Thymus (tissue), 11 donors: Measurements from ENCODE around the gene HPD. TPM values are rescaled to one million over a fixed set of nuclear protein-coding genes. Genes with fewer than 3 reads are reported as not detected.
A peak's percentile ranks its signal among the peaks of the same experiment; 100 is the strongest.

Experiments used
- DNase-seq, 9 donors: peaks; one replicate each; pipeline ENCODE4 v3.0.0-alpha.2; 2013; ENCODE audit warnings: low spot score in 9 of 9, low read depth in 6 of 9, missing footprints in 1 of 9
- H3K27ac ChIP-seq, 2 donors: one replicate each; pipeline ENCODE4 v1.5.1; 2013; ENCODE audit warnings: control low read depth in 1 of 2, low read depth in 1 of 2, low read length in 1 of 2, mild to moderate bottlenecking in 1 of 2, moderate library complexity in 1 of 2
- H3K27me3 ChIP-seq, 2 donors: one replicate each; pipeline ENCODE4 v1.5.1; 2013; ENCODE audit warnings: low read length in 1 of 2; ENCODE audit not compliant: control insufficient read depth in 2 of 2, insufficient read depth in 1 of 2
- H3K36me3 ChIP-seq, 2 donors: one replicate each; pipeline ENCODE4 v1.5.1; 2013; ENCODE audit warnings: low read length in 1 of 2, mild to moderate bottlenecking in 1 of 2, moderate library complexity in 1 of 2; ENCODE audit not compliant: control insufficient read depth in 2 of 2, insufficient read depth in 2 of 2
- H3K4me1 ChIP-seq, 2 donors: one replicate each; pipeline ENCODE4 v1.5.1; 2013; ENCODE audit warnings: low read length in 2 of 2; ENCODE audit not compliant: control insufficient read depth in 2 of 2, insufficient read depth in 2 of 2
- H3K4me3 ChIP-seq, 2 donors: one replicate each; pipeline ENCODE4 v1.5.1; 2013; ENCODE audit warnings: low read length in 2 of 2, control low read depth in 1 of 2, mild to moderate bottlenecking in 1 of 2
- H3K9me3 ChIP-seq, 2 donors: one replicate each; pipeline ENCODE4 v1.5.1; 2013; ENCODE audit warnings: low read length in 1 of 2, mild to moderate bottlenecking in 1 of 2; ENCODE audit not compliant: control insufficient read depth in 2 of 2, insufficient read depth in 1 of 2
- WGBS: extraction: QIAGEN DNeasy Blood & Tissue Kit; methylation state at CpG from one replicate; pipeline ENCODE4 v1.1.7; 2013; 5-methylcytosine and 5-hydroxymethylcytosine counted together
- polyA plus RNA-seq: library from polyadenylated mRNA; stranded (reverse); fragments of 200-250 nt; gene quantifications from one replicate; pipeline ENCODE4 v1.2.3, GENCODE V29; 2013
- total RNA-seq: library from RNA; stranded (reverse); fragments of 120-200 nt; gene quantifications from one replicate; pipeline ENCODE4 v1.2.4, GENCODE V29; 2013
- donor health status: healthy.

The HPD gene
- total and polyA plus RNA-seq, 2 donors, result 0.19 to 0.87 TPM

DNA sequence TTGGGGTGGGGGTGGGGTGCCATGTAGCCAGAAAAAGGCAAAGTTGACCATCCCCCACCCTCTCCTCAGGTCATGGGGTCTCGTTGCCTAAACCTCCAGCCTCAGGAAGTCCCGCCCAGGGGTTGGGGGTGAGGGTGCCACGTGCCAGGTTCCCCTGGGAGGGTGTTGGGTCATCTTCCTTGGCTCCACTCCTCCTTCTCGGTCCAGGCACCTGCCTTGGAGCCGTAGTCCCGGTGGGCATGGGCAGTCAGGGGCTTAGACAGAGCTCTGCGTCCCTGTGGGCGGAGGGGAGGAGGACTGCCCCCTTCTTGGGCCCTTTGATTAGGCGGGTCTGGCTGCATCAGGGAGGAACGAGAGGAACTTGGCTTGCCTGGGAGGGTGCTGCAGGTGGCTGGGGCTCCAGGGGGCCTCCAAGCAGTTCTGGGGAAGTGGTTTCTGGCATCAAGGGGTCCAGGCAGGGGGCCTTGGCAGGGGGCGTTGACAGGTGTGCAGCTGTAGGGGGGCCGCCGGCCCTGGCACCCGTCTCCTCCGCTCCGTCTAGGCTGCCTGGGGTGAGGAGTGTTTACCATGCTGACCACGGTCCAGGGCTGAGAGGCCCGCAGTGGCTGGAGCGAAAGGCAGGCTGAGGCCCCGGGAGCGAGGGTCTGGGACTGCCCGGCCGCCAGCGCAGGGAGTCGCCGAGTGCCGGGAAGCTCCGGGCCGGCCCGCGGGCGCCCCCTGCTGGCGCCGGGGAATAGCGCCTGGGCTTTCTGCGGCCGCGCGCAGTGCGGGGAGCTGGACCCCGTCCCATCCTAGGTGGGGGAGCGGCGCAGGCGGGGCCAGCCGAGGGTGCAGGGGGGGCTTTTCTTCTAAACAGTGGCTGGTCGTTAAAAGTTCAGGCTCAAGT is 47.0 kb downstream of the HPD start:
- Histone ChIP-seq H3K36me3 (peaks cover 71 to 92% of the 10 kb centered on the region in 2 donors), H3K4me1 (peaks cover 64 to 91% of the 10 kb centered on the region in 2 donors), H3K27me3 (no peaks in the 10 kb centered on the region), H3K9me3 (peaks cover 0 to 4% of the 10 kb centered on the region in 2 donors), H3K27ac (peak overlapping the region; percentile 73 to 76), H3K4me3 (peak overlapping the region; percentile 65 to 89)
- DNase-seq, result peak in 4 of 9 donors; percentile 72 to 89 (median 78)
- under 1% methylated on average over 46 of the region's 46 CpGs for WGBS

DNA sequence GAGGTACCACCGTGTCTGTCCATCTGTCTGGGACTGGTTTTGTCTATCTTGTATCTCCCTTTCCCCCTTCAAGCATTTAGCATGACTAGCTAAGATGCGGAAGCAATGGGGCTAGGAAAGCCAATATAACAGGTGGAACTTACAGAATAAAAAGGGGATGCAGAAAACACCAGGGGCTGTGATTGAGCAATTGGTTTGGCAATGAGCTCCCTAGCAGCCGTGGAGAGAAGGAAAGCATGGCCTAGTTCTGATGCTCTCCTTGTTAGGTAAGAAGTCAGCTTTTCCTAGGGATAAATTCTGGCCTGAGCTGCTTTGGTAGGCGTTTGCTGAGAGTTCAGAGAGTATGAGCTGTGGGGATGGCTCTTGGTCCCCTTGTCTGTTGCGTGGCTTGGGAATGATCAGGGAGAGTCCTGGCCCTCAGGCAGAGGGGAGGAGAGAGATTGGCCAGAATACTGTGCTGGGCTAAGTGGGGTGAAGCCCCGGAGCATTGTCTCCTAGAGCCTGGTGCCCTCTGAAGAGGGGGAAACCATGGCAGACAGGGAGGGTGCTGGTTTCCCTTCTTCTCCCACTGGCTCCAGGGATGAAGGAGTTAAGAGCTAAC is 47.7 kb downstream of the HPD start:
- WGBS, result 68% methylated on average over 6 of the region's 6 CpGs
- H3K27me3 ChIP-seq, result no peaks in the 10 kb centered on the region
- peaks cover 66 to 91% of the 10 kb centered on the region in 2 donors for H3K4me1 ChIP-seq
- H3K9me3 ChIP-seq, result peaks cover 0 to 4% of the 10 kb centered on the region in 2 donors
- DNase-seq, result peak in 1 of 9 donors; percentile 27
- peaks cover 67 to 91% of the 10 kb centered on the region in 2 donors for H3K36me3 ChIP-seq
- H3K27ac ChIP-seq, result peak overlapping the region in 1 of 2 donors; percentile 73
- peak overlapping the region; percentile 65 to 89 for H3K4me3 ChIP-seq

DNA sequence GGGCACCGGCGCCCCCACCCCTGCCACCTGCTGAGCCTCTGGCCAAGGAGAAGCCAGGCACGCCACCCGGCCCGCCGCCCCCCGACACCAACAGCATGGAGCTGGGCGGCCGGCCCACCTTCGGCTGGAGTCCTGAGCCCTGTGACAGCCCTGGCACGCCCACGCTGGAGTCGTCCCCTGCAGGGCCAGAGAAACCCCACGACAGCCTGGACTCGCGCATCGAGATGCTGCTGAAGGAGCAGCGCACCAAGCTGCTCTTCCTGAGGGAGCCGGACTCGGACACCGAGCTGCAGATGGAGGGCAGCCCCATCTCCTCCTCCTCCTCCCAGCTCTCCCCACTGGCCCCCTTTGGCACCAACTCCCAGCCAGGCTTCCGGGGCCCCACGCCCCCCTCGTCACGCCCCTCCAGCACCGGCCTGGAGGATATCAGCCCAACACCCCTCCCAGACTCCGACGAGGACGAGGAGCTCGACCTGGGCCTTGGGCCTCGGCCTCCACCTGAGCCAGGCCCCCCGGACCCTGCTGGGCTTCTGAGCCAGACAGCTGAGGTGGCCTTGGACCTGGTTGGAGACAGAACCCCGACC is 48.3 kb downstream of the HPD start:
- 97% methylated on average over 33 of the region's 33 CpGs for WGBS
- peak overlapping the region in 1 of 2 donors; percentile 89 for H3K4me3 ChIP-seq
- peak overlapping the region in 1 of 2 donors; percentile 73 for H3K27ac ChIP-seq
- H3K9me3 ChIP-seq, result peaks cover 0 to 4% of the 10 kb centered on the region in 2 donors
- no peaks in the 10 kb centered on the region for H3K27me3 ChIP-seq
- H3K4me1 ChIP-seq, result peaks cover 60 to 88% of the 10 kb centered on the region in 2 donors
- no peak for DNase-seq
- peaks cover 67 to 88% of the 10 kb centered on the region in 2 donors for H3K36me3 ChIP-seq

DNA sequence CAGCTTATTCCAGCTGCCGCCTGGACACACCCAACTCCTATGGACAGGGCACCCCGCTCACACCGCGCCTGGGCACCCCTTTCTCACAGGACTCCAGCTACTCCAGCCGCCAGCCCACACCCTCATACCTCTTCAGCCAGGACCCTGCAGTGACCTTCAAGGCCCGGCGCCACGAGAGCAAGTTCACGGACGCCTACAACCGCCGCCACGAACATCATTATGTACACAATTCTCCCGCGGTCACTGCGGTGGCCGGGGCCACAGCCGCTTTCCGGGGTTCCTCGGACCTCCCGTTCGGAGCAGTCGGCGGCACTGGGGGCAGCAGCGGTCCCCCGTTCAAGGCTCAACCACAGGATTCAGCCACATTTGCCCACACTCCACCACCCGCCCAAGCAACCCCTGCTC is 48.9 kb downstream of the HPD start:
- no peak for DNase-seq
- Histone ChIP-seq H3K27me3 (no peaks in the 10 kb centered on the region), H3K36me3 (peaks cover 64 to 82% of the 10 kb centered on the region in 2 donors), H3K9me3 (peaks cover 0 to 4% of the 10 kb centered on the region in 2 donors), H3K4me1 (peaks cover 56 to 82% of the 10 kb centered on the region in 2 donors), H3K4me3 (no peak overlapping the region), H3K27ac (no peak overlapping the region)
- WGBS, result 97% methylated on average over 27 of the region's 27 CpGs

DNA sequence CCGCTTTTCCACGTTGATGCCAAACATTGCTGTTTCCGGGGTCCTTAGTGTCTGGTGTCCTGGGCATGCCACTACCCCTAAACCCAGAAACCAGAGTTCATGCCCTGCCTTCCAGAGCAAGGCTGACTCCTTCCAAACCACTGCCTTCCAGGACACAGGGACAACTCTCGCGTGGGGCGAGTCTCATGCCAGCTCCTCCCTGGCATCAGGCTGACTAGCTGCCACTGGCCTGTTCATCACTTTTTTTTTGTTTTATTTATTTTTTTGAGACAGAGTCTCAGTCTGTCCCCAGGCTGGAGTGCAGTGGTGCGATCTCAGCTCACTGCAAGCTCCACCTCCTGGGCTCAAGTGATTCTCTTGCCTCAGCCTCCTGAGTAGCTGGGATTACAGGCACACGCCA is 50.0 kb downstream of the HPD start:
- no peak overlapping the region for H3K27ac ChIP-seq
- 99% methylated on average over 8 of the region's 8 CpGs for WGBS
- H3K9me3 ChIP-seq, result peaks cover 0 to 4% of the 10 kb centered on the region in 2 donors
- H3K4me3 ChIP-seq, result no peak overlapping the region
- peaks cover 48 to 73% of the 10 kb centered on the region in 2 donors for H3K4me1 ChIP-seq
- peaks cover 53 to 73% of the 10 kb centered on the region in 2 donors for H3K36me3 ChIP-seq
- DNase-seq, result no peak
- no peaks in the 10 kb centered on the region for H3K27me3 ChIP-seq

DNA sequence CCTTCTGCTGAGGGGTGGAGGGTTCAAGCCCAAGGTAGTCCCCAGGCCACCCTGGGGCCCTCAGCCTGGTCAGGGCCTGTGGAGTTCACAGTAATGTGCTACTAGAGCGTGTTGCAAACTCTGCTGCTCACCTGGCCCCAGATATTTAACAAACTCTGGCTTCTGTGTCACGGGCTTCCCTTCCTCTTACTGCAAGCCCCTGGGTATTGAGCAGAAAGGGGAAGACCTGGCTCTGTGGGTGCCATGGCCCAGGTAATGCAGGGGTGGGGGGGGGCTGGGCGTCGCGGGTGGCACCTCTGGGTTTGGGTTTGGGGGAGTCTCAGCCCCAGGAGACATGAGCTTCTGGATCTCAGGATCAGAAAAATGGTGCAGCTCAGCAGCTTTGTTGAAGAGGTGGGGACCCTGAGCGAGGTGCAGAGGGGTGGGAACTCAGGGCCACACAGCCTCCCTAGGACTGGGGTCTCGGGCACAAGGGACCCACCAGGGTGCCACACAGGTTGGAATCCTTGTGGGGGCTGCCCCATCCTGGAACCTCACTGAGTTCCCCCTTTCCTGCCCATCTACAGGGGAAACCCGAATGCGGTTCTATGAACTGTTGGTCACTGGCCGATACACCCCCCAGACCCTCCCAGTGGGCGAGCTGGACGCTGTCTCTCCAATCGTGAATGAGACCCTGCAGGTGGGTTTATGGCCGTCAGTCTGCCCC is 50.9 kb downstream of the HPD start:
- H3K4me1 ChIP-seq, result peaks cover 40 to 65% of the 10 kb centered on the region in 2 donors
- peak overlapping the region; percentile 12 to 91 for H3K4me3 ChIP-seq
- DNase-seq, result peak in 1 of 9 donors; percentile 27
- 91% methylated on average over 14 of the region's 14 CpGs for WGBS
- H3K9me3 ChIP-seq, result peaks cover 0 to 4% of the 10 kb centered on the region in 2 donors
- no peaks in the 10 kb centered on the region for H3K27me3 ChIP-seq
- H3K27ac ChIP-seq, result peak overlapping the region in 1 of 2 donors; percentile 48
- H3K36me3 ChIP-seq, result peaks cover 52 to 65% of the 10 kb centered on the region in 2 donors

DNA sequence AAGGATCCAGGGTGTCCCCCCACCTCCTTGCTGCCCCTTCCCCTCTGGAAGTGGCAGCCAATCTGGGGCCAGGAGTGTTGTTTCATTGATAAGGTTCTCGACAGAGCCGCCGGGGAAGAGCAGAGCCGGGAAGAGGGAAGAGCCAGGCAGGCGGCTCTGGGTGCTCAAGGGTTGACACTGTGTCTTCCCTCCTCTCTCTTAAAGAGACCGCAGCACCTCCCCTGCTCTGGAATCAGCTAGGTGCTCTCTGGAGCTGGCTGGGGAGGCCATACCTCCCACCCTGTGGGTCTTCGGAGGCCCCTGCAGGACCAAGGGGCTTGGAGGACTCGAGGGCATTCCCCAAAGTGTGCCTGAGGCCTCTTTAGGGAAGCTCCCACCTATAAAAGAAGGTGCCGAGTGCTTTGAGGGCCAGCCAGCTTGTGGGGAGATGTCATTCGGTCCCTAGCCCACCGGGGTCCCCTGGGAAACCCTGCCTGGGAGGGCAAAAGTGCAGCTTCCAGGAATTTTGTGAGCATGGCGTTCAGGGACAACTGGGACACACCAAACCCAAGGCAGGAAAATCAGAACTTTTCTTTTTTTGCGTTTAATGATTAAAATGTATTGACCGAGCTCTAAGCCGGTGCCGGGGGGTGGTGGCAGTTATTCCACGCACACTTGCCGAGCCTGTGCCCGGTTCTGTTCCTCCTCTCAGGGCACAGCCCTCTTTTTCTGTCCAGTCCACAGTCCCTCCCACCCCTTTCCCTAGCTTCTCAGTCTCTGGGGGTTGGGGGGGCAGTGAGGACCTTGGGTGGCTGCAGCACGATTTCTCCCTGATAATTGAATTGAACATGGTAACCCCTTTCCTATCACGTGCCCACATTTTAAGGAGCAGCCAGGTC is 51.9 kb downstream of the HPD start:
- Histone ChIP-seq H3K36me3 (peaks cover 47 to 60% of the 10 kb centered on the region in 2 donors), H3K27ac (peak overlapping the region; percentile 58 to 74), H3K9me3 (peaks cover 0 to 4% of the 10 kb centered on the region in 2 donors), H3K27me3 (no peaks in the 10 kb centered on the region), H3K4me3 (peak overlapping the region; percentile 91 to 100), H3K4me1 (peaks cover 33 to 56% of the 10 kb centered on the region in 2 donors)
- peak in 1 of 9 donors; percentile 53 for DNase-seq
- 68% methylated on average over 21 of the region's 21 CpGs for WGBS

DNA sequence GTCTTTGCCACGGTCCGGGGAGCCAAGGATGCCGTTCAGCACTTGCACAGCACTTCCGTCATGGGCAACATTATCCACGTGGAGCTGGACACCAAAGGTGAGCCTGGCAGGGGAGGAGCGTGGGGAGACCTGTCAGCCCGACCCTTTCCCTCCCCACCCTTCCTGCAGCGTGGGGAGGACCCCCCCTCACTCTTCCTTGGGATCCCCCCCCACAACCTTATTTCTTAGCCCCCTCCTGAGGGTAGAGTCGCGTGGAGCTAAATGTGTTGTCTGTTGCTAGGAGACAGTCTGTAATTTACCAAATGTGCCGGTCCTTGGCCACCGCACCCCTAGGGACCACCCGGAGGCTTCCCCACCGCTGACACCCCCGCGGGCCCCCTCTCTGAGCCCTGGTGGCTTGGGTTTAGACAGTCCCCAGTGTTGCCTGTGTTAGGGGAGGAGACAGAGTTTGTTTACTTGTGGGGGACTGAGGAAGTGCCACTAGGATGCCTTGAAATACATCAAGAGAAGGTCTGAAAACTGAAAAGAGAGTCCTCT is 52.6 kb downstream of the HPD start:
- Histone ChIP-seq H3K27me3 (no peaks in the 10 kb centered on the region), H3K4me3 (peak overlapping the region; percentile 91 to 100), H3K36me3 (peaks cover 44 to 53% of the 10 kb centered on the region in 2 donors), H3K4me1 (peaks cover 27 to 49% of the 10 kb centered on the region in 2 donors), H3K27ac (peak overlapping the region; percentile 69 to 74), H3K9me3 (peaks cover 0 to 4% of the 10 kb centered on the region in 2 donors)
- DNase-seq, result peak in 1 of 9 donors; percentile 69
- WGBS, result 8% methylated on average over 16 of the region's 16 CpGs
